Lung (tissue), 12 donors: ENCODE results near the gene CPT1B. TPM values are rescaled to one million over a fixed set of nuclear protein-coding genes. Genes with fewer than 3 reads are reported as not detected.

ENCODE experiments used
- ATAC-seq: fragments of 200-7000 bp; cut with Tn5 transposase; one replicate; pipeline ENCODE4 v1.9.1; 2020; ENCODE audit warnings: moderate number of reproducible peaks; ENCODE audit not compliant: insufficient read depth, low FRiP score
- DNase-seq, 3 donors: peaks; one replicate each; pipeline ENCODE4 v3.0.0-alpha.2; 2013 to 2017
- H3K27ac ChIP-seq, 2 donors: one replicate each; pipeline ENCODE4 v1.5.1; 2013; ENCODE audit warnings: mild to moderate bottlenecking in 2 of 2, moderate library complexity in 2 of 2, control low read depth in 1 of 2, inconsistent platforms in 1 of 2, low read depth in 1 of 2, low read length in 1 of 2
- H3K27me3 ChIP-seq, 3 donors: one replicate each; pipeline ENCODE4 v1.5.1; 2013; ENCODE audit warnings: low read length in 2 of 3; ENCODE audit not compliant: control insufficient read depth in 3 of 3, insufficient read depth in 3 of 3
- H3K36me3 ChIP-seq, 4 donors: one replicate each; pipeline ENCODE4 v1.5.1; 2013; ENCODE audit warnings: low read length in 4 of 4, mild to moderate bottlenecking in 1 of 4, moderate library complexity in 1 of 4; ENCODE audit not compliant: control insufficient read depth in 4 of 4, insufficient read depth in 4 of 4
- H3K4me1 ChIP-seq, 5 donors: one replicate each; pipeline ENCODE4 v1.5.1; 2013; ENCODE audit warnings: low read length in 5 of 5, mild to moderate bottlenecking in 2 of 5, moderate library complexity in 1 of 5; ENCODE audit not compliant: control insufficient read depth in 5 of 5, insufficient read depth in 5 of 5
- H3K4me3 ChIP-seq: one replicate; pipeline ENCODE4 v1.5.1; 2013; ENCODE audit warnings: mild to moderate bottlenecking, control low read depth, moderate library complexity
- H3K9ac ChIP-seq, 2 donors: one replicate each; pipeline ENCODE4 v1.5.1; 2013; ENCODE audit warnings: low read length in 2 of 2, control low read depth in 1 of 2; ENCODE audit not compliant: insufficient read depth in 1 of 2
- H3K9me3 ChIP-seq, 4 donors: one replicate each; pipeline ENCODE4 v1.5.1; 2013; ENCODE audit warnings: low read length in 3 of 4, mild to moderate bottlenecking in 1 of 4, moderate library complexity in 1 of 4; ENCODE audit not compliant: control insufficient read depth in 4 of 4, insufficient read depth in 3 of 4
- WGBS, 2 donors: extraction: QIAGEN DNeasy Blood & Tissue Kit; methylation state at CpG; one replicate each; pipeline ENCODE4 v1.1.7; 2013; 5-methylcytosine and 5-hydroxymethylcytosine counted together
- polyA plus RNA-seq, 2 donors: library from polyadenylated mRNA; stranded (reverse); fragments of 200-250 nt; gene quantifications; one replicate each; pipeline ENCODE4 v1.2.1, GENCODE V29; 2013
- total RNA-seq, 2 donors: library from RNA; depleted of rRNA in 1 of 2; stranded (reverse); fragments of >200 nt in 1 of 2; gene quantifications; one replicate each; pipeline ENCODE4 v1.2.1, GENCODE V29; 2014 to 2021
- TF ChIP-seq, protein P1 (sequence below): IDR thresholded peaks from 2 replicates; pipeline ENCODE4 v1.5.1; 2012; ENCODE audit warnings: mild to moderate bottlenecking; ENCODE audit errors: control extremely low read depth, extremely low read depth
- donor health status: control.
- donor health status: control.
- donor health status: Bipolar disorder and iron deficiency.
- donor health status: healthy.
- donor health status: DM: yes; HTN: yes; CAD: no.

Gene CPT1B
- total and polyA plus RNA-seq, 4 donors = 5.7 to 21.2 (median 13.2) TPM

DNA sequence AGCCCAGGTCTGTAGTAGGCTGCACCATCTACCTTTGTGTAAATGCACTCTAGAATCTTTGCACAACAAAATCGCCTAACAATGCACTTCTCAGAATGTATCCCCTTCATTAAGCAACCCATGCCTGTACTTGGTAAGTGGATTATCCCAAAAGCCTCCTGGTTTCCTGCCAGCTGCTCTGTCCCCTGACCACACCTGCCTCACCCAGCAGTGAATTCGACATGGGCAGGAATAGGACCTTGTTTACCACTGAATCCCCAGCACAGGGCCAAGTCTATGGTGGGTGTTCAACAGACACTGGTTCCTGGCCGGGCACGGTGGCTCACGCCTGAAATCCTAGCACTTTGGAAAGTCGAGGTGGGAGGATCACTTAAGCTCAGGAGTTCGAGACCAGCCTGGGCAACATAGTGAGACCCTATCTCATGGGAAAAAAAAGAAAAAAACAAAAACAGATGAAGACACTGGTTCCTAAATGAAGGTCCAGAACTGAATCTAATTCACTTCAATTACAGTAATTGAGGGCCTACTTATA, 10.4 kb downstream of the CPT1B start:
- no peaks in the 10 kb centered on the region for H3K9me3 ChIP-seq
- no peak for ATAC-seq
- no peak overlapping the region for H3K4me3 ChIP-seq
- DNase-seq = no peak
- no peaks in the 10 kb centered on the region for H3K27me3 ChIP-seq
- H3K4me1 ChIP-seq = peaks cover 0 to 7% (median 0%) of the 10 kb centered on the region in 5 donors
- H3K9ac ChIP-seq = no peak overlapping the region
- H3K36me3 ChIP-seq = peaks cover 0 to 8% (median 0%) of the 10 kb centered on the region in 4 donors
- H3K27ac ChIP-seq = no peak overlapping the region
- TF ChIP-seq, protein P1, sequence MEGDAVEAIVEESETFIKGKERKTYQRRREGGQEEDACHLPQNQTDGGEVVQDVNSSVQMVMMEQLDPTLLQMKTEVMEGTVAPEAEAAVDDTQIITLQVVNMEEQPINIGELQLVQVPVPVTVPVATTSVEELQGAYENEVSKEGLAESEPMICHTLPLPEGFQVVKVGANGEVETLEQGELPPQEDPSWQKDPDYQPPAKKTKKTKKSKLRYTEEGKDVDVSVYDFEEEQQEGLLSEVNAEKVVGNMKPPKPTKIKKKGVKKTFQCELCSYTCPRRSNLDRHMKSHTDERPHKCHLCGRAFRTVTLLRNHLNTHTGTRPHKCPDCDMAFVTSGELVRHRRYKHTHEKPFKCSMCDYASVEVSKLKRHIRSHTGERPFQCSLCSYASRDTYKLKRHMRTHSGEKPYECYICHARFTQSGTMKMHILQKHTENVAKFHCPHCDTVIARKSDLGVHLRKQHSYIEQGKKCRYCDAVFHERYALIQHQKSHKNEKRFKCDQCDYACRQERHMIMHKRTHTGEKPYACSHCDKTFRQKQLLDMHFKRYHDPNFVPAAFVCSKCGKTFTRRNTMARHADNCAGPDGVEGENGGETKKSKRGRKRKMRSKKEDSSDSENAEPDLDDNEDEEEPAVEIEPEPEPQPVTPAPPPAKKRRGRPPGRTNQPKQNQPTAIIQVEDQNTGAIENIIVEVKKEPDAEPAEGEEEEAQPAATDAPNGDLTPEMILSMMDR = no peak
- 91 to 95% methylated on average over 7 of the region's 7 CpGs for WGBS, 2 donors

GRCh38 chr22:50564289-50564688, 13.9 kb downstream of the CPT1B start:
- Histone ChIP-seq H3K27ac (no peak overlapping the region), H3K9me3 (no peaks in the 10 kb centered on the region), H3K27me3 (peaks cover 0 to 6% (median 0%) of the 10 kb centered on the region in 3 donors), H3K4me3 (no peak overlapping the region), H3K36me3 (peaks cover 0 to 2% (median 0%) of the 10 kb centered on the region in 4 donors), H3K4me1 (peaks cover 0 to 7% (median 0%) of the 10 kb centered on the region in 5 donors), H3K9ac (no peak overlapping the region)
- DNase-seq (no peak), ATAC-seq (no peak)
- TF ChIP-seq, protein P1 = no peak
- WGBS, 2 donors = 91 to 95% methylated on average over 11 of the region's 11 CpGs

GRCh38 chr22:50563413-50564160, 14.6 kb downstream of the CPT1B start:
- Histone ChIP-seq H3K4me3 (no peak overlapping the region), H3K27ac (peak overlapping the region; percentile 37 to 77), H3K27me3 (peaks cover 0 to 6% (median 0%) of the 10 kb centered on the region in 3 donors), H3K9me3 (no peaks in the 10 kb centered on the region), H3K9ac (peak overlapping the region in 1 of 2 donors; percentile 58), H3K36me3 (no peaks in the 10 kb centered on the region), H3K4me1 (peaks cover 0 to 7% (median 0%) of the 10 kb centered on the region in 5 donors)
- 25 to 36% methylated on average over 17 of the region's 17 CpGs for WGBS, 2 donors
- ATAC-seq (peak; percentile 10), DNase-seq (no peak)
- TF ChIP-seq, protein P1 = no peak
